A549 (cell line): ENCODE results near the gene NTF3. TPM values are rescaled to one million over a fixed set of nuclear protein-coding genes. Genes with fewer than 3 reads are reported as not detected.

ENCODE experiments used
- ATAC-seq, 2 experiments: fragments of 200-7000 bp in 1 of 2; fragments of >200 bp in 1 of 2; cut with Nextera tagmentation in 1 of 2; cut with Tn5 transposase in 1 of 2; 3 replicates each; pipeline versions ENCODE4 v1.8.0 to v1.9.1; 2018 to 2020; ENCODE audit warnings: mild to moderate bottlenecking in 1 of 2, moderate library complexity in 1 of 2
- CTCF ChIA-PET: fragments of 300-600 bp; sonication (Branson Sonifier 250); formaldehyde crosslinking; extraction: SDS; loops from one replicate; lab custom pipeline; 2021; ENCODE audit warnings: antibody characterized with exemption, inconsistent platforms; lab: Yijun Ruan, JAX
- POLR2A ChIA-PET: fragments of 350-600 bp; formaldehyde crosslinking; extraction: SDS; loops from one replicate; lab custom pipeline; 2021; ENCODE audit warnings: antibody characterized with exemption, inconsistent platforms; lab: Yijun Ruan, JAX
- DNase-seq, 2 experiments: peaks; one replicate each; pipeline versions ENCODE4 v3.0.0 to v3.0.0-alpha.2; 2011 to 2016; ENCODE audit warnings: low read depth in 1 of 2, low spot score in 1 of 2
- FAIRE-seq: peaks from 2 replicates; lab custom pipeline; 2011; peaks lifted over from hg19 to GRCh38; lab: Jason Lieb, UNC
- H3K27ac ChIP-seq, 2 experiments: fragments of >200 bp; sonication (Bioruptor Twin); formaldehyde crosslinking; 3 replicates each; pipeline ENCODE4 v1.5.1; 2016 to 2017
- H3K4me1 ChIP-seq: fragments of >200 bp; sonication (Bioruptor Twin); formaldehyde crosslinking; 3 replicates; pipeline ENCODE4 v1.6.1; 2016
- H3K4me2 ChIP-seq: fragments of >200 bp; sonication (Bioruptor Twin); formaldehyde crosslinking; 3 replicates; pipeline ENCODE4 v1.6.1; 2016
- H3K4me3 ChIP-seq: fragments of >200 bp; sonication (Bioruptor Twin); formaldehyde crosslinking; 3 replicates; pipeline ENCODE4 v1.5.1; 2016
- H3K9me3 ChIP-seq: fragments of >200 bp; sonication (Bioruptor Twin); formaldehyde crosslinking; 3 replicates; pipeline ENCODE4 v1.6.1; 2016
- BHLHE40 ChIP-seq: IDR thresholded peaks from 2 replicates; pipeline ENCODE4 v1.6.1; 2012; ENCODE audit warnings: low read depth, low read length, inconsistent platforms
- CBX8 ChIP-seq: fragments of 200-600 bp; sonication (generic); IDR thresholded peaks from 2 replicates; pipeline ENCODE4 v1.6.1; 2016
- CHD2 ChIP-seq: fragments of 150-350 bp; IDR thresholded peaks from 2 replicates; pipeline ENCODE4 v1.6.1; 2014; ENCODE audit warnings: low read length; ENCODE audit not compliant: partially characterized antibody
- CHD4 ChIP-seq: fragments of 200-600 bp; sonication (generic); IDR thresholded peaks from 2 replicates; pipeline ENCODE4 v1.6.1; 2016; ENCODE audit warnings: antibody characterized with exemption, mild to moderate bottlenecking, borderline replicate concordance
- EHF ChIP-seq: fragments of 250-450 bp; sonication (Bioruptor Pico); IDR thresholded peaks from 2 replicates; pipeline ENCODE4 v1.5.0; 2020; ENCODE audit warnings: mild to moderate bottlenecking
- EP300 ChIP-seq, 2 experiments: fragments of >200 bp; sonication (Bioruptor Twin); formaldehyde crosslinking; IDR thresholded peaks; 2 replicates in 1 of 2; 3 replicates in 1 of 2; pipeline ENCODE4 v1.6.1; 2016 to 2017
- ESRRA ChIP-seq: fragments of 150-350 bp; IDR thresholded peaks from 2 replicates; pipeline ENCODE4 v1.6.1; 2014; ENCODE audit warnings: mild to moderate bottlenecking, low read length, borderline replicate concordance
- FOSB ChIP-seq: fragments of 250-450 bp; sonication (Bioruptor Pico); IDR thresholded peaks from 2 replicates; pipeline ENCODE4 v1.5.0; 2020; ENCODE audit warnings: mild to moderate bottlenecking, moderate library complexity
- FOXS1 ChIP-seq: fragments of 250-450 bp; sonication (Bioruptor Pico); IDR thresholded peaks from 2 replicates; pipeline ENCODE4 v1.5.0; 2020; ENCODE audit warnings: mild to moderate bottlenecking, moderate library complexity
- HEYL ChIP-seq: fragments of 250-450 bp; sonication (Bioruptor Pico); IDR thresholded peaks from 2 replicates; pipeline ENCODE4 v1.8.0; 2021; ENCODE audit warnings: mild to moderate bottlenecking, moderate library complexity
- HOXA7 ChIP-seq: fragments of 250-450 bp; sonication (Bioruptor Pico); IDR thresholded peaks from 2 replicates; pipeline ENCODE4 v1.5.0; 2020; ENCODE audit warnings: mild to moderate bottlenecking, moderate library complexity
- HOXB13 ChIP-seq: fragments of 250-450 bp; sonication (Bioruptor Pico); IDR thresholded peaks from 2 replicates; pipeline ENCODE4 v1.5.0; 2020; ENCODE audit warnings: low read depth, mild to moderate bottlenecking, moderate library complexity
- JUN ChIP-seq, 2 experiments: fragments of >200 bp; sonication (Bioruptor Twin); formaldehyde crosslinking; IDR thresholded peaks; 2 replicates in 1 of 2; 3 replicates in 1 of 2; pipeline ENCODE4 v1.6.1; 2016 to 2017
- KDM5A ChIP-seq: fragments of 200-600 bp; sonication (generic); IDR thresholded peaks from 2 replicates; pipeline ENCODE4 v1.6.1; 2016; ENCODE audit warnings: antibody characterized with exemption, mild to moderate bottlenecking
- MAFK ChIP-seq: fragments of 450-650 bp; IDR thresholded peaks from 2 replicates; pipeline ENCODE4 v1.6.1; 2014; ENCODE audit not compliant: partially characterized antibody
- NPAS2 ChIP-seq: fragments of 250-450 bp; sonication (Bioruptor Pico); IDR thresholded peaks from 2 replicates; pipeline ENCODE4 v1.8.0; 2022; ENCODE audit warnings: mild to moderate bottlenecking, moderate library complexity, borderline replicate concordance
- NR3C1 ChIP-seq: fragments of >200 bp; sonication (Bioruptor Twin); formaldehyde crosslinking; IDR thresholded peaks from 3 replicates; pipeline ENCODE4 v1.6.1; 2017
- POLR2AphosphoS2 ChIP-seq: conservative IDR thresholded peaks from 2 replicates; pipeline ENCODE4 v1.6.1; 2012; ENCODE audit warnings: low read length, improper control_type of control experiment, inconsistent platforms
- RARB ChIP-seq: fragments of 250-450 bp; sonication (Bioruptor Pico); IDR thresholded peaks from 2 replicates; pipeline ENCODE4 v1.8.0; 2021; ENCODE audit warnings: mild to moderate bottlenecking, moderate library complexity
- SMC3 ChIP-seq: fragments of >200 bp; sonication (Bioruptor Twin); formaldehyde crosslinking; IDR thresholded peaks from 3 replicates; pipeline ENCODE4 v1.6.1; 2018; ENCODE audit warnings: inconsistent platforms
- TFCP2L1 ChIP-seq: fragments of 250-450 bp; sonication (Bioruptor Pico); IDR thresholded peaks from 2 replicates; pipeline ENCODE4 v1.5.0; 2021; ENCODE audit warnings: mild to moderate bottlenecking
- WGBS: methylation state at CpG from one replicate; pipeline ENCODE4 v1.1.6; 2017; ENCODE audit errors: missing lambda C conversion rate; 5-methylcytosine and 5-hydroxymethylcytosine counted together
- polyA plus RNA-seq, 4 experiments: library from polyadenylated mRNA; depleted of rRNA in 3 of 4; stranded (reverse); fragments of >200 nt; fragmentation: RNase III in 1 of 4; extraction: RNeasy Plus Mini Kit Qiagen cat#74134 plus additional on column Dnase treatment in 1 of 4; gene quantifications; 2 replicates in 3 of 4; 3 replicates in 1 of 4; pipeline ENCODE4 v1.2.3, GENCODE V29; 2011 to 2017
- TF ChIP-seq, protein P1 (sequence below): fragments of 250-450 bp; sonication (Bioruptor Pico); IDR thresholded peaks from 2 replicates; pipeline ENCODE4 v1.5.0; 2021; ENCODE audit warnings: mild to moderate bottlenecking, moderate library complexity, borderline replicate concordance
- TF ChIP-seq, protein P2 (sequence below): fragments of >200 bp; sonication (Bioruptor Twin); formaldehyde crosslinking; IDR thresholded peaks from 3 replicates; pipeline ENCODE4 v1.5.1; 2016
- TF ChIP-seq, protein P3 (sequence below): IDR thresholded peaks from 2 replicates; pipeline ENCODE4 v1.6.1; 2012

Gene NTF3
- polyA plus RNA-seq, 2 of the 4 experiments (the other 2 are of a cell fraction), result not detected

DNA sequence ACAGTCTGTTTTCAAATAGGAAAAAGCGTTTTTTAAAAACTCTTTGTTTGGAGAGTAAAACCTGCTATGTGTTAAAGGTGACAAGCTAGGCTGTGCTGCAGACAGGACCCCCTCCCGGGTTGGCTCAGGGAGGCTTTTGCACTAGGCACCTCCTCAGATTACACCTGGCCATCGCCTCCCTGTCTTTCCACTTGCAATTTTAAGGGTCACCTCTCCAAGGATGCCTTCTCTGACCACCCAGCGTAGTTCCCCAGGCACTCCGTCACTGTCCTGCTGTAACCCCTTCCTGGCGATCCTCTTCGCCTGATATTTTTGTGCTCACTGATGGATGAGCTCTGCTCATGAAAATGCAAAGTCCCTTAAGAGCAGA lies 80.7 kb downstream of the NTF3 start:
- WGBS, result 14% methylated on average over 7 of the region's 7 CpGs
- FAIRE-seq (no peak), ATAC-seq (no peak), DNase-seq (no peak)
- H3K4me3 ChIP-seq, result no peak overlapping the region
- no peak for TF ChIP-seq CHD2
- no peak for TF ChIP-seq JUN (IDR thresholded peaks at IDR 0.05)
- no peak for TF ChIP-seq NPAS2 (CRISPR knock-in tag)
- no peak for TF ChIP-seq FOXS1 (CRISPR knock-in tag)
- no peak overlapping the region for H3K4me2 ChIP-seq
- no peaks in the 10 kb centered on the region for H3K9me3 ChIP-seq
- no peak overlapping the region for H3K27ac ChIP-seq
- ChIA-PET POLR2A (no interaction called here), CTCF (no interaction called here)
- H3K4me1 ChIP-seq, result no peaks in the 10 kb centered on the region

DNA sequence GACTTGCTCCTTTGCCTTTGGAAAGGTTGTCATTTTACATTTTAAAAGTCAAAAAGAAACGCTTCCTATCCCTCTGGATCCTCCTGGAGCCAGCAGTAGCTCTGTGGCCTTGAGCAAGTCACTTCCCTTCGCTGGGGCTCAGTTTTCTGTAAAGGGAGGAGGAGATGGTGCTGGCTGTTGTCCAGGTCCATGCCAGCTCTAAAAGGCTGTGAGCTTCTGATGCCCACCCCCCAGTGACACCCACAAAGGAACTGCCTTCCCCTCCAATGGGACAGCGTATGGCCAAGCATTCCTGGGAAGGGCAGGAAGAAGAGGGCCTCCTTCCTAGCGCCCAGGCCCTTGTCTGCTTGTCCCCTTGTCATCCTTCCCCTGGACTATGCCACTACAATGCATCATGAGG lies 81.5 kb downstream of the NTF3 start:
- no peak for ATAC-seq
- H3K9me3 ChIP-seq, result no peaks in the 10 kb centered on the region
- CTCF ChIA-PET, result no interaction called here
- no peak overlapping the region for H3K4me3 ChIP-seq
- no peak for FAIRE-seq
- TF ChIP-seq MAFK (no peak), ESRRA (no peak), RARB (no peak), NR3C1 (no peak), HEYL (no peak), JUN (IDR thresholded peaks at IDR 0.05) (no peak), POLR2AphosphoS2 (no peak), CHD4 (no peak)
- TF ChIP-seq, protein P1, sequence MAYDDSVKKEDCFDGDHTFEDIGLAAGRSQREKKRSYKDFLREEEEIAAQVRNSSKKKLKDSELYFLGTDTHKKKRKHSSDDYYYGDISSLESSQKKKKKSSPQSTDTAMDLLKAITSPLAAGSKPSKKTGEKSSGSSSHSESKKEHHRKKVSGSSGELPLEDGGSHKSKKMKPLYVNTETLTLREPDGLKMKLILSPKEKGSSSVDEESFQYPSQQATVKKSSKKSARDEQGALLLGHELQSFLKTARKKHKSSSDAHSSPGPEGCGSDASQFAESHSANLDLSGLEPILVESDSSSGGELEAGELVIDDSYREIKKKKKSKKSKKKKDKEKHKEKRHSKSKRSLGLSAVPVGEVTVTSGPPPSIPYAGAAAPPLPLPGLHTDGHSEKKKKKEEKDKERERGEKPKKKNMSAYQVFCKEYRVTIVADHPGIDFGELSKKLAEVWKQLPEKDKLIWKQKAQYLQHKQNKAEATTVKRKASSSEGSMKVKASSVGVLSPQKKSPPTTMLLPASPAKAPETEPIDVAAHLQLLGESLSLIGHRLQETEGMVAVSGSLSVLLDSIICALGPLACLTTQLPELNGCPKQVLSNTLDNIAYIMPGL (CRISPR knock-in tag), result no peak
- TF ChIP-seq, protein P2, sequence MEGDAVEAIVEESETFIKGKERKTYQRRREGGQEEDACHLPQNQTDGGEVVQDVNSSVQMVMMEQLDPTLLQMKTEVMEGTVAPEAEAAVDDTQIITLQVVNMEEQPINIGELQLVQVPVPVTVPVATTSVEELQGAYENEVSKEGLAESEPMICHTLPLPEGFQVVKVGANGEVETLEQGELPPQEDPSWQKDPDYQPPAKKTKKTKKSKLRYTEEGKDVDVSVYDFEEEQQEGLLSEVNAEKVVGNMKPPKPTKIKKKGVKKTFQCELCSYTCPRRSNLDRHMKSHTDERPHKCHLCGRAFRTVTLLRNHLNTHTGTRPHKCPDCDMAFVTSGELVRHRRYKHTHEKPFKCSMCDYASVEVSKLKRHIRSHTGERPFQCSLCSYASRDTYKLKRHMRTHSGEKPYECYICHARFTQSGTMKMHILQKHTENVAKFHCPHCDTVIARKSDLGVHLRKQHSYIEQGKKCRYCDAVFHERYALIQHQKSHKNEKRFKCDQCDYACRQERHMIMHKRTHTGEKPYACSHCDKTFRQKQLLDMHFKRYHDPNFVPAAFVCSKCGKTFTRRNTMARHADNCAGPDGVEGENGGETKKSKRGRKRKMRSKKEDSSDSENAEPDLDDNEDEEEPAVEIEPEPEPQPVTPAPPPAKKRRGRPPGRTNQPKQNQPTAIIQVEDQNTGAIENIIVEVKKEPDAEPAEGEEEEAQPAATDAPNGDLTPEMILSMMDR, result no peak
- no peak overlapping the region for H3K27ac ChIP-seq
- no peak for DNase-seq
- no peak overlapping the region for H3K4me2 ChIP-seq
- no peaks in the 10 kb centered on the region for H3K4me1 ChIP-seq
- 6% methylated on average over 4 of the region's 4 CpGs for WGBS
- POLR2A ChIA-PET, result no interaction called here

DNA sequence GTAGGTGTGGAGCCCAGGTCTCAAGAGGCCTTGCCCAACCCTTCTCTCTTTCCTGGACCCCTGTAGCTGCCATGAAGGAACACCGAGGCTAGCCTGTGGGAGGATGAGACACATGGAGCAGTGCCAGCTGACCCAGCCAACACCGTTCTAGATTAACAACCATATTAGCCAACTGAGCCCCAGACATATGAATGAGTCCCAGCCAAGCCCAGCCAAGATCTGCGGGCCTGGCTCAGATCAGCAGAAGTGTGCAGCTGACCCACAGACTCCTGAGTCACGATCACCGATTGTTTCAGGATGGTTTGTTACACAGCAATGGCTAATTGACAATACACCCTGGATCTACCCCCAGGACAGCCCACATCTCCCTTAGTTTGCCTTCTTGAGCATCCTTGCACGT lies 82.1 kb downstream of the NTF3 start:
- no peak overlapping the region for H3K4me2 ChIP-seq
- ChIA-PET CTCF (no interaction called here), POLR2A (no interaction called here)
- ATAC-seq, result no peak
- FAIRE-seq, result no peak
- no peak overlapping the region for H3K4me3 ChIP-seq
- WGBS, result 4% methylated on average over 6 of the region's 6 CpGs
- no peaks in the 10 kb centered on the region for H3K4me1 ChIP-seq
- no peak for TF ChIP-seq TFCP2L1 (CRISPR knock-in tag)
- no peak overlapping the region for H3K27ac ChIP-seq
- no peak for DNase-seq
- no peaks in the 10 kb centered on the region for H3K9me3 ChIP-seq

DNA sequence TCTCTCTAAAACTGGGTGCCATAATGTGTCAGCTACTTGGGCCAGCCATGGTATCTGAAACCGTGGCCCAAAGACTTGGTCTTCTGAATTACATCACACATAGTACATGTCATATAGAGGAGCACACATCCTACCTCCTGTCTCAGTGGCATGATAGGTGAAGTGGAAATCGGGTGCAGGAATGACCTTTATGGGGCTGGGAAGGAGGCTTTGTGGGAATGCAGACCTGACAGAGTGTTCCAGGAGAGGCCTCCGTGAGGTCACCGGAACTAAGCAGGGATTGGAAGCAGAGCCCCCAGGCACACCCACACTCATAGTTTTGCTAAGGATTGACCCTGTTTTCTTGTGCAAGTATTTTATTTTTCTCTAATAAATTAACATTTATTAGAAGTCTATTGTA lies 82.6 kb downstream of the NTF3 start:
- no peaks in the 10 kb centered on the region for H3K9me3 ChIP-seq
- ChIA-PET POLR2A (no interaction called here), CTCF (no interaction called here)
- H3K4me2 ChIP-seq, result no peak overlapping the region
- no peak overlapping the region for H3K4me3 ChIP-seq
- WGBS, result 10% methylated on average over 4 of the region's 4 CpGs
- FAIRE-seq (no peak), ATAC-seq (no peak), DNase-seq (no peak)
- H3K4me1 ChIP-seq, result no peaks in the 10 kb centered on the region
- no peak overlapping the region for H3K27ac ChIP-seq
- TF ChIP-seq, protein P3, sequence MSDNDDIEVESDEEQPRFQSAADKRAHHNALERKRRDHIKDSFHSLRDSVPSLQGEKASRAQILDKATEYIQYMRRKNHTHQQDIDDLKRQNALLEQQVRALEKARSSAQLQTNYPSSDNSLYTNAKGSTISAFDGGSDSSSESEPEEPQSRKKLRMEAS, result no peak
- no peak for TF ChIP-seq BHLHE40
- TF ChIP-seq KDM5A, result no peak
- no peak for TF ChIP-seq HOXA7 (CRISPR knock-in tag)
- no peak for TF ChIP-seq SMC3
- no peak for TF ChIP-seq EP300 (IDR thresholded peaks at IDR 0.05)
- no peak for TF ChIP-seq EHF (CRISPR knock-in tag)
- no peak for TF ChIP-seq RARB
- TF ChIP-seq JUN (IDR thresholded peaks at IDR 0.05), result no peak
- TF ChIP-seq FOXS1 (CRISPR knock-in tag), result no peak
- no peak for TF ChIP-seq CBX8
- no peak for TF ChIP-seq NPAS2 (CRISPR knock-in tag)
- no peak for TF ChIP-seq HOXB13 (CRISPR knock-in tag)
- no peak for TF ChIP-seq FOSB (CRISPR knock-in tag)
- no peak for TF ChIP-seq CHD2
